GM23338 (cell line): Measurements from ENCODE around the gene MYBL2. TPM values are rescaled to one million over a fixed set of nuclear protein-coding genes. Genes with fewer than 3 reads are reported as not detected.

Source experiments
- ATAC-seq: fragments of 200-7000 bp; cut with Tn5 transposase; 3 replicates; pipeline ENCODE4 v1.9.1; 2020
- DNase-seq: peaks from one replicate; pipeline ENCODE4 v3.0.0-alpha.2; 2015; ENCODE audit warnings: low spot score
- H2AFZ ChIP-seq: fragments of 200-600 bp; sonication (generic); 2 replicates; pipeline ENCODE4 v1.8.0; 2016; ENCODE audit warnings: antibody characterized with exemption, mild to moderate bottlenecking, moderate library complexity
- H3F3A ChIP-seq: fragments of 200-600 bp; sonication (generic); replicated peaks from 2 replicates; pipeline ENCODE4 v1.8.0; 2017; ENCODE audit warnings: antibody characterized with exemption, mixed run types, low read depth
- H3K27ac ChIP-seq: fragments of 200-600 bp; sonication (generic); 2 replicates; pipeline ENCODE4 v1.6.1; 2016; ENCODE audit warnings: low read depth
- H3K27me3 ChIP-seq: fragments of 200-600 bp; sonication (generic); 2 replicates; pipeline ENCODE4 v1.8.0; 2016; ENCODE audit warnings: mild to moderate bottlenecking, mixed run types, moderate library complexity; ENCODE audit not compliant: insufficient read depth
- H3K36me3 ChIP-seq: fragments of 200-600 bp; sonication (generic); 2 replicates; pipeline ENCODE4 v1.8.0; 2016; ENCODE audit warnings: mild to moderate bottlenecking; ENCODE audit not compliant: insufficient read depth
- H3K4me1 ChIP-seq: fragments of 200-600 bp; sonication (generic); 2 replicates; pipeline ENCODE4 v1.8.0; 2016; ENCODE audit warnings: mild to moderate bottlenecking, moderate library complexity; ENCODE audit not compliant: insufficient read depth
- H3K4me2 ChIP-seq: fragments of 200-600 bp; sonication (generic); 2 replicates; pipeline ENCODE4 v1.7.1; 2017; ENCODE audit warnings: mixed run types
- H3K4me3 ChIP-seq: fragments of 200-600 bp; sonication (generic); 2 replicates; pipeline ENCODE4 v1.6.1; 2016; ENCODE audit warnings: mixed run types
- H3K79me2 ChIP-seq: fragments of 200-600 bp; sonication (generic); replicated peaks from 2 replicates; pipeline ENCODE4 v1.8.0; 2017; ENCODE audit warnings: mild to moderate bottlenecking; ENCODE audit not compliant: insufficient read depth
- H3K9me2 ChIP-seq: fragments of 200-600 bp; sonication (generic); 2 replicates; pipeline ENCODE4 v1.8.0; 2017; ENCODE audit not compliant: insufficient read depth
- H4K20me1 ChIP-seq: fragments of 200-600 bp; sonication (generic); replicated peaks from 2 replicates; pipeline ENCODE4 v1.8.0; 2017; ENCODE audit warnings: mild to moderate bottlenecking; ENCODE audit not compliant: insufficient read depth
- H3K27ac Mint-ChIP-seq: 2 replicates; pipeline ENCODE4 v1.8.0; 2020; ENCODE audit warnings: inconsistent platforms, mild to moderate bottlenecking, moderate library complexity, mixed read lengths
- H3K27me3 Mint-ChIP-seq: 3 replicates; pipeline ENCODE4 v1.8.0; 2022; ENCODE audit warnings: low read depth, mild to moderate bottlenecking, moderate library complexity, mixed read lengths, inconsistent platforms; ENCODE audit not compliant: insufficient read depth, poor library complexity
- H3K36me3 Mint-ChIP-seq: 3 replicates; pipeline ENCODE4 v1.8.0; 2021; ENCODE audit warnings: low read depth, mild to moderate bottlenecking, inconsistent platforms, moderate library complexity, mixed read lengths
- H3K4me1 Mint-ChIP-seq: 3 replicates; pipeline ENCODE4 v1.8.0; 2020; ENCODE audit warnings: mild to moderate bottlenecking, inconsistent platforms, mixed read lengths
- H3K4me3 Mint-ChIP-seq: 3 replicates; pipeline ENCODE4 v1.8.0; 2021; ENCODE audit warnings: moderate library complexity, mild to moderate bottlenecking, inconsistent platforms, mixed read lengths
- H3K9me3 Mint-ChIP-seq: 3 replicates; pipeline ENCODE4 v1.8.0; 2020; ENCODE audit warnings: moderate library complexity, mild to moderate bottlenecking, inconsistent platforms, mixed read lengths
- CTCF ChIP-seq, 2 experiments: fragments of 200-600 bp in 1 of 2; sonication (generic) in 1 of 2; conservative IDR thresholded peaks; 2 replicates each; pipeline versions ENCODE4 v1.5.1 to v1.6.1; 2016 to 2017; ENCODE audit warnings: antibody characterized with exemption in 2 of 2, low read depth in 2 of 2, mild to moderate bottlenecking in 2 of 2, moderate library complexity in 1 of 2
- ETS1 ChIP-seq: IDR thresholded peaks from 2 replicates; pipeline ENCODE4 v1.6.1; 2016; ENCODE audit warnings: antibody characterized with exemption
- EZH2 ChIP-seq: fragments of 200-600 bp; sonication (generic); IDR thresholded peaks from one replicate; pipeline ENCODE4 v1.8.0; 2017; ENCODE audit warnings: antibody characterized with exemption, mild to moderate bottlenecking, low read depth; ENCODE audit not compliant: unreplicated experiment
- EZH2phosphoT487 ChIP-seq: fragments of 200-600 bp; sonication (generic); IDR thresholded peaks from one replicate; pipeline ENCODE4 v1.8.1; 2018; ENCODE audit warnings: antibody characterized with exemption; ENCODE audit not compliant: unreplicated experiment
- JUNB ChIP-seq: IDR thresholded peaks from one replicate; pipeline ENCODE4 v1.6.1; 2016; ENCODE audit warnings: antibody characterized with exemption; ENCODE audit not compliant: unreplicated experiment
- NANOG ChIP-seq: IDR thresholded peaks from 2 replicates; pipeline ENCODE4 v1.6.1; 2016; ENCODE audit warnings: antibody characterized with exemption, borderline replicate concordance
- REST ChIP-seq: IDR thresholded peaks from one replicate; pipeline ENCODE4 v1.6.1; 2018; ENCODE audit warnings: antibody characterized with exemption; ENCODE audit not compliant: unreplicated experiment
- STAT1 ChIP-seq: IDR thresholded peaks from one replicate; pipeline ENCODE4 v1.6.1; 2016; ENCODE audit warnings: antibody characterized with exemption; ENCODE audit not compliant: unreplicated experiment
- ZNF114 ChIP-seq: fragments of 250-450 bp; sonication (Bioruptor Pico); IDR thresholded peaks from 2 replicates; pipeline ENCODE4 v1.5.0; 2020; ENCODE audit warnings: mild to moderate bottlenecking, moderate library complexity
- polyA plus RNA-seq: library from polyadenylated mRNA; unstranded; fragments of >200 nt; fragmentation: Nextera tagmentation; extraction: Ambion mirVana; gene quantifications from 2 replicates; pipeline ENCODE4 v1.2.1, GENCODE V29; 2016
- total RNA-seq: library from RNA; depleted of rRNA; stranded (reverse); fragments of >200 nt; shearing (Covaris generic); gene quantifications from 2 replicates; pipeline ENCODE4 v1.2.3, GENCODE V29; 2014

Gene MYBL2
- total and polyA plus RNA-seq, 2 experiments from 2014 or later, result 72.3 to 131 TPM

- TF ChIP-seq ETS1, result no peak
- no peak for TF ChIP-seq JUNB
- no peak for TF ChIP-seq NANOG
- no peak for TF ChIP-seq EZH2
- no peak for TF ChIP-seq ZNF114 (CRISPR knock-in tag)
- no peak for TF ChIP-seq REST
- TF ChIP-seq EZH2phosphoT487, result no peak
- TF ChIP-seq CTCF (conservative IDR thresholded peaks at IDR 0.05; ENCODE audit: low read depth in 2 of 2), result no peak
Observed at GRCh38 chr20:43722153-43722505, 55.2 kb downstream of the MYBL2 start (continued).

- Mint-ChIP-seq H3K4me1 (peaks cover 7% of the 10 kb centered on the region; the same call in 1 of the 3 replicates), H3K9me3 (no peaks in the 10 kb centered on the region; the same call in 2 of the 3 replicates), H3K27ac (no peak overlapping the region), H3K4me3 (no peak overlapping the region), H3K27me3 (peaks cover 2% of the 10 kb centered on the region), H3K36me3 (peaks cover 6% of the 10 kb centered on the region; the same call in 2 of the 3 replicates)
- Histone ChIP-seq H2AFZ (no peak overlapping the region), H3K9me2 (no peaks in the 10 kb centered on the region), H4K20me1 (no peaks in the 10 kb centered on the region; the same call in 1 of the 2 replicates), H3K4me3 (no peak overlapping the region), H3K36me3 (no peaks in the 10 kb centered on the region), H3K4me1 (no peaks in the 10 kb centered on the region; the same call in 1 of the 2 replicates), H3K27ac (no peak overlapping the region), H3K4me2 (no peak overlapping the region), H3K27me3 (no peaks in the 10 kb centered on the region), H3F3A (no peaks in the 10 kb centered on the region), H3K79me2 (no peaks in the 10 kb centered on the region)
- no peak for ATAC-seq
- no peak for TF ChIP-seq ZNF114 (CRISPR knock-in tag)
- no peak for TF ChIP-seq STAT1
- no peak for TF ChIP-seq EZH2phosphoT487
- DNase-seq, result no peak
Observed at GRCh38 chr20:43723186-43723585, 56.3 kb downstream of the MYBL2 start.
